GM12872 (cell line): ENCODE measurements around the gene TEN1.

Experiments used
- TF ChIP-seq, protein P1 (sequence below): IDR thresholded peaks from 3 replicates; pipeline ENCODE4 v1.5.1; 2011; ENCODE audit warnings: low read depth, mild to moderate bottlenecking, low read length, moderate library complexity; ENCODE audit not compliant: insufficient read depth

Gene TEN1

DNA sequence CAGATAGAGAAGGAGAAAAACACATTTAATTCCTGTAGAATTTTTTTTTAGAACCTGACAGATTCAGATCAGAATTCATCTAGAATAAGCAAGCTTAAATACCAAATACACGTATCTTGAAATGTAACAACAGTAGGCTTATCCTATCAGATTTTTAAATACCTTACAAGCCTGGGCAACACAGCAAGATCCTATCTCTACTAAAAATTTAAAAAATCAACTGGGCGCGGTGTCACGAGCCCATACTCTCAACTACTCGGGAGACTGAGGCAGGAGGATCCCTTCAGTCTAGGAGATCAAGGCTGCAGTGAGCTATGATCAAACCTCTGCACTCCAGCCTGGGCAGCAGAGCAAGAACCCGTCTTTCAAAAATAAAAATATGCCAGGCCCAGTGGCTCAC is 13.6 kb upstream of the TEN1 start:
- TF ChIP-seq, protein P1, sequence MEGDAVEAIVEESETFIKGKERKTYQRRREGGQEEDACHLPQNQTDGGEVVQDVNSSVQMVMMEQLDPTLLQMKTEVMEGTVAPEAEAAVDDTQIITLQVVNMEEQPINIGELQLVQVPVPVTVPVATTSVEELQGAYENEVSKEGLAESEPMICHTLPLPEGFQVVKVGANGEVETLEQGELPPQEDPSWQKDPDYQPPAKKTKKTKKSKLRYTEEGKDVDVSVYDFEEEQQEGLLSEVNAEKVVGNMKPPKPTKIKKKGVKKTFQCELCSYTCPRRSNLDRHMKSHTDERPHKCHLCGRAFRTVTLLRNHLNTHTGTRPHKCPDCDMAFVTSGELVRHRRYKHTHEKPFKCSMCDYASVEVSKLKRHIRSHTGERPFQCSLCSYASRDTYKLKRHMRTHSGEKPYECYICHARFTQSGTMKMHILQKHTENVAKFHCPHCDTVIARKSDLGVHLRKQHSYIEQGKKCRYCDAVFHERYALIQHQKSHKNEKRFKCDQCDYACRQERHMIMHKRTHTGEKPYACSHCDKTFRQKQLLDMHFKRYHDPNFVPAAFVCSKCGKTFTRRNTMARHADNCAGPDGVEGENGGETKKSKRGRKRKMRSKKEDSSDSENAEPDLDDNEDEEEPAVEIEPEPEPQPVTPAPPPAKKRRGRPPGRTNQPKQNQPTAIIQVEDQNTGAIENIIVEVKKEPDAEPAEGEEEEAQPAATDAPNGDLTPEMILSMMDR = no peak

DNA sequence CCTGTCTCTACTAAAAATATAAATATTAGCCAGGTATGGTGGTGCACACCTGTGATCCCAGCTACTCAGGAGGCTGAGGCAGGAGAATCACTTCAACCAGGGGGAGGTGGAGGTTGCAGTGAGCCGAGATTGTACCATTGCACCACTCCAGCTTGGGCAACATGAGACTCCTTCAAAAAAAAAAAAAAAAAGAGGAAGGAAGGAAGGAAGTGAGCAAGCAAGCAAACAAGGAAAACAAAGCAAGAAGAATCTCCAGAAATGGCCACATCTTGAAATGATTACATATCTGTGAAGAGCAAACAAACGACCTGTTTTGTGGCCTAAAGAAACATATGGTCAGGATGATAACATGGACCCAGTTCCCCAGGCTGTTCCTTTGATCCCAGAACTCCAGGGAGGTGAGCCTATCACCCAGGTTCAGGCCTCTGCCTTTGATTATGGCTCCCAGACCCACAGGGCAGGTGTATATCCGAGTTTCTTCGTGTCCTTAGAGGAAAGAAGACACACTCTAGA is 9.0 kb upstream of the TEN1 start:
- TF ChIP-seq, protein P1 = no peak

DNA sequence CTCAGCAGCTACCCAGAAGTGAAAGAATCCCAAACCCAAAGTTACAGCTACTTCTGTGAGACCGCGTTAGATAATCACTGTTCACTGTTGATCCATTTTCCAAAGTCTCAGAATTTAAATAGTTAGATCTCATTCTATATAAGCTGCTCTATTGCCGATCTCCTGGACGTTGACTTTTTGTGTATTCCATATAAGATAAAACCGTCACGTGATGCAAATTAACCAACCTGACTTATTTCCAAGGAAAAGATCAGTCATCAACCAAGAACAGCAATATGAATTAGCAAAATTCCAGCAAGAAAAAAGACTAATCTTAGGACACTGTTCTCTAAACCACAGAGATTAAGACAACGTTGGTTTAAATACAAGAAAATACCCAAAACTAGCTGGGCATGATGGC is 8.4 kb upstream of the TEN1 start:
- TF ChIP-seq, protein P1 = no peak

DNA sequence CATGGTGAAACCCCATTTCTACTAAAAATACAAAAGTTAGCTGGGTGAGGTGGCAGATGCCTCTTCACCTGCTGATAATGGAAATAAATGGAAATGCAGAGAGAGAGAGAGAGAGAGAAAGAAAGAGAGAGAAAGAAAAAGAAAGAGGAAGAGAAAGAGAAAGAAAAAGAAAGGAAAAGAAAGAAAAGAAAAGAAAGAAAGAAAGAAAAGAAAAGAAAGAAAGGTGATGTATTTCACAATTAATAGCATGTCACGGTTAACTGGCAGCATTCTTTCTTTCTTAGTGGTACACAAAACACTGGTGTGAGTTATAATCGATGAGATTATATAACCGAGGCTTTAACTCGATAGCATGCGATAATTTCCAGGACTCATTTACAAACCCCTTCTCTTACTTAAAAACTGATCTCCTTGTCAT is 3.3 kb upstream of the TEN1 start:
- TF ChIP-seq, protein P1 = no peak

DNA sequence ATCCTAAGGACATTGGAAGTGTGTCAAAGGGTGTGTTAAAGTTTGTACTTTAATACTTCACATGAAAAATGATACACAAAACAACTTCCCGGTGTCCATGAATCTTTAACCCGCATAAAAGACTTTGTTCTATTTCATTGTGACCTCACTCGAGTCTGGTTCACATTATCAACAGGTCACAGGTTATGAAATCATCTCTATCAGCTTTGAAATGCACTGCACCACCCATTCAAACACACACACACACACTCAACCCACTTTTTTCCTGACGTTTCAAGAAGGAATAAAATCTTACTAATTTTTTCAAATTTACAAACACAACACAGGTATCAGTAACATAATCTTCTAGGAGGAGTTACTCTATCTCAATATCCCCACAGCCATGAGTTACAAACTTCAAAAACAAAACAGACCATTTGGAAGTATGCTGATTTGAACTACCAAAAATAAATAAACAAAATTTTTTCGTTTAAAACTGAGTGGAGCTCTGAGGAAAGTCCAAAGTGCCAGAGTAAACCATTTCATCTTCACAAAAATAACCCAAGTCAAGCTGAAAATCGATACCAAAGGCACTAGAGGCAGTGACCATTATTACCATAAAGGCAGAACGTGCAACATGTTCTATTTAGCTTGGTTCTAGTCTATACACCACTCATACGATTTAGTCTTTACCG is 2.7 kb upstream of the TEN1 start:
- TF ChIP-seq, protein P1 = no peak

DNA sequence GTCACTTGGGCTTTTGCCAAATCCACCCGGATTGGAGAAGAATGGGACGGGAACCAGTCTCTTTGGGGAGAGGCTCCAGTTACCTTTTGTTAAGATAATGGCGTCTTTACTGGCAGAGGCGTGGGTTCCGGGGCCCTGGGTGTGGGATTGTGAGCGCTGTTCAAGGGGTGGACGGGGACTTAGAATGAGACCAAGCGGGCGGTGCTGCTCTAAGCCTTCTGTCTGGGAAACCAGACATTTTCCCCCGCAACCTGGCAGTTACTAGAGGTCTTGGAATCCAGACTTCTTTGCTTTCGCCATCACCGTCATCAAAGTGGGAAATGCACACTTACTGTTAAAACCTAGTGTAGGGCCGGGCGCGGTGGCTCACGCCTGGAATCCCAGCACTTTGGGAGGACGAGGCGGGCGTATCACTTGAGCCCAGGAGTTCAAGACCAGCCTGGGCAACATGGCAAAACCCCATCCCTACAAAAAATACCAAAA is 706 bp downstream of the TEN1 start:
- TF ChIP-seq, protein P1 = no peak

DNA sequence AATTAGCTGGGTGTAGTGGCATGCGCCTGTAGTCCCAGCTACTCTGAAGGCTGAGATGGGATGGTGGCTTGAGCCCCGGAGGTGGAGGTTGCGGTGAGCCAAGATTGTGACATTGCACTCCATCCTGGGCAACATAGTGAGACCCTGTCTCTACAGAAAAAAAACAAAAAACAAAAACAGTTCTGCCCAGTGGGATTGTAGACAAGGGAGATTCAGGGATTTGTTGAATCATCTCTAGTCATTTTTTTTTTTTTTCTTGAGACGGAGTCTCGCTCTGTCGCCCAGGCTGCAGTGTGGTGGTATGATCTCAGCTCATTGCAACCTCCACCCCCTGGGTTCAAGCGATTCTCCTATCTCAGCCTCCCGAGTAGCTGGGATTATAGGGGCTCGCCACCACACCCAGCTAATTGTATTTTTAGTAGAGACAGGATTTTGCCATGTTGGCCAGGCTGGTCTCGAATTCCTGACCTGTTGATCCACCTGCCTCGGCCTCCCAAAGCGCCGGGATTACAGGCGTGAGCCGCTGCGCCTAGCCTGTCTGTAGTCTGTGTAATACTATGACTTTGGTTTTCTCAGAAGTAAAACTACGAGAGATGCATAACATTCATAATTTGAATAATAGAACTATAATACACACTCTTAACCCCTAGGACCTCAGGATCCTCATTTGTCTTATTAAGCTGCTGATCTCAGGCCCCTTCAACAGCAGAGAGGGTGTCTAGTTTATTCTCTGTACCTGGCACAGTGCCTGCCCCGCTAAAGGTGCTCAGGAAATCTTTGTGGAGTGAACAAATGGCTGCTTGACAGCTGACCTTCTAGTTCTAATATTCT is 1.4 kb downstream of the TEN1 start:
- TF ChIP-seq, protein P1 = no peak
